Skin of body (tissue), 2 donors: Measurements from ENCODE around the gene ZNF512. TPM values are rescaled to one million over a fixed set of nuclear protein-coding genes. Genes with fewer than 3 reads are reported as not detected.
A peak's percentile ranks its signal among the peaks of the same experiment; 100 is the strongest.
"Not testable (repeated sequence)": the region's sequence is repeated elsewhere in the genome, so short reads cannot be mapped to it uniquely, and the experiment has no call there.

Experiments
- DNase-seq: peaks from one replicate; lab custom pipeline; 2025; lab: John Stamatoyannopoulos, UW
- total RNA-seq: library from RNA; depleted of rRNA; stranded (reverse); fragments of >200 nt; gene quantifications from one replicate; pipeline ENCODE4 v1.2.3, GENCODE V29; 2014

Gene ZNF512
- total RNA-seq, 1 donor from 2014 or later = 24.7 TPM

DNA sequence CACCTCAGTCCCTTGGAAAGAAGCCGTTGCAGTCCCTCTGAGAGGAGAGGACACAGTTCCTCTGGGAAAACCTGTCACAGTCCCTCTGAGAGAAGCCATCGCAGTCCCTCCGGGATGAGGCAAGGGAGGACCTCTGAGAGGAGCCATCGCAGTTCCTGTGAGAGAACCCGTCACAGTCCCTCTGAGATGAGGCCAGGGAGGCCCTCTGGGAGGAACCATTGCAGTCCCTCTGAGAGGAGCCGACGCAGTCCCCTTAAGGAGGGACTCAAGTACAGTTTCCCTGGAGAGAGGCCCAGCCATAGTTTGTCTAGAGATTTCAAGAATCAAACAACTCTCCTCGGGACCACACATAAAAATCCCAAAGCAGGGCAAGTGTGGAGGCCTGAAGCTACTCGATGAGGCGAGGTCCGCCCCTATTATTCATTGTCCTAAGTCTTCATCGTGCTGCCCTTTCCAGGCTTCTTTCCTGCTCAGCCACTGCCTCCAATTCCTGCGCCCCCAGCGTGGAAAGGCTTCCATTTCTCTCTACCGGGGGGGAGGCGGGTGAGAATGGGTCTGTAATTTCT is 630 bp upstream of the ZNF512 start:
- DNase-seq = no peak

DNA sequence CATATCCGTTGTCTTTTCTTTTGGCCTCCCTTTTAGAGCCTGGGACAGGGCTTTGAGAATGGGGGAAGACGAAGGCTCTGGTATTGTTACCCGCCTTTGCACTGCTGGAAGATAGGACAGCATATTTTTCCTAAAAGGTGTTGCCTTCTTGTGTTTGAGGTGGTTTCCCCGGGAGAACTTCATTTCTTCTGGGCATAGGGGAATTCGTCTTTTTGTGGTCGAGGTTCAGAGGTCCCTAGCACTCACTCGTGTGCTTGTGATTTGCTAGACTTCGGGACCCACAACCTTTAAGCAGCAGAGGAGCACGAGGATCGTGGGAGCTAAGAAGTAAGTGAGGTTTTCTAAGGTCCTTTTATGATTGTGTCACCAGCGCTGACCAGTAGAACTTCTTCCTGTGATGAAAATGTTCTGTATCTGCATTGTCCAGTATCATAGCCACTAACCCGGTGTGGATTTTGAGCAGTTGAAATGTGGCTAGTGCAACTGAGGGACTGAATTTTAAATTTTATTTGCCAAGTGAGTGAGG is 611 bp downstream of the ZNF512 start:
- DNase-seq = no peak

DNA sequence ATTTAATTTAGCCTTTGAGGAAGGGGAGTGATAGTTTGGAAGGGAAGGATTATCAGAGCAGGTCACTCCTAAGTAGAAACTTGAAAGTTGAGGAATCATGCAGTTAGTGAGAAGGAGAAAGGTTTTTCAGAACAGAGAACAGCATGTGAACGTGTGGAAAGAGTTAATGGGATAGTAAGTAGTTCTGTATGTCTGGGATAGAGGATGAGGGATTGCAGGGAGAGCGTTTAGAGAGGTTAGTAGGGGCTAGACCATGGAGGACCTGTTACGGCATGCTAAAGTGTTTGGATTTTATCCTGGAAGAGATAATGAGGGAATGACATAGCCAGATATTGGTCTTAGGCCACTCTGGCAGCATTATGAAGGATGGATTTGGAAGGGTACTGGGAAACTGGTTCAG is 1.8 kb downstream of the ZNF512 start:
- no peak for DNase-seq

- DNase-seq = no peak
Measured at GRCh38 chr2:27587025-27587424, 4.2 kb downstream of the ZNF512 start.

DNA sequence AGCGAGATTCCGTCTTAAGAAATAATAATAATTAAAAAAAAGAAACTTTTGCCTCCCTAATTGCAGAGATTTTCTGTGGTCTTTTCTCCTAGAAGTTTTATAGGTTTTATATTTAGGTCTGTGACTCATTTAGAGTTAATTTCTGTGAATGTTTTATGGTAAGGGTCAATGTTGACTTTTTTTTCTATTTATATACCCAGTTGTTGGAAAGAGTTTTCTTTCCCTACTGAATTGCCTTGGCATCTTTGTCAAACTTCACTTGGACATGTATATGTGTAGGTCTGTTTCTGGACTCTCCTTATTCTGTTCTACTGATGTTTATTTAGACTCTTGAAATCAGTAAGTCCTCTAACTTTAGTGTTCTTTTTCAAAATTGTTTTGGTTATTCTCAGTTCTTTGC is 5.5 kb downstream of the ZNF512 start:
- DNase-seq = no peak

DNA sequence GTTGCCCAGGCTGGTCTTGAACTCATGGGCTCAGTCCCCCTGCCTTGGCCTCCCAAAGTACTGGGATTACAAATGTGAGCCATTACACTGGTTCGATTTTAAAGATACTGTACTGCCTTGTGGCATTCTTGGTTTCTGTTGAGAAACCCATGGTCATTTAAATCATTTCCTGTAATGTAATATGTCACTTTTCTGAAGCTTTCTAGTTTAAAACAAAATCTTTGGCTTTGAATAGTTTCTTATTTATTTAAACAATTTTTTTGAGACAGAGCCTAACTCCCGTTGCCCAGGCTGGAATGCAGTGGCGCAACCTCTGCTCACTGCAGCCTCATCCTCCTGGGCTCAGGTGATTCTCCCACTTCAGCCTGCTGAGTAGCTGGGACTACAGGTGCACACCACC is 8.9 kb downstream of the ZNF512 start:
- DNase-seq = no peak

DNA sequence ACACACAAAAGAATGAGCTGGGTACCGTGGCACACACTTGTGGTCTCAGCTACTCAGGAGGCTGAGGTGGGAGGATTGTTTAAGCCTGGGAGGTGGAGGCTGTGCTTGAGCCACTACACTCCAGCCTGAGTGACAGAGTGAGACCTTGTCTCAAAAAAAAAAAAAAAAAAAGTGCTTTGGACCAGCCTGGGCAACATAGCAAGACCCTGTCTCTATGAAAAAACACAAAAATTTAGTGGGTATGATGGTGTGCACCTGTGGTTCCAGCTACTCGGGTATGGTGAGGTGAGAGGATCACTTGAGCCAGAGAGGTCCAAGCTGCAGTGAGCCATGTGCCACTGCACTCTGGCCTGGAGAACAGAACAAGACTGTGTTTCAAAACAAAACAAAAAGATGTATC is 10.4 kb downstream of the ZNF512 start:
- DNase-seq = no peak

DNA sequence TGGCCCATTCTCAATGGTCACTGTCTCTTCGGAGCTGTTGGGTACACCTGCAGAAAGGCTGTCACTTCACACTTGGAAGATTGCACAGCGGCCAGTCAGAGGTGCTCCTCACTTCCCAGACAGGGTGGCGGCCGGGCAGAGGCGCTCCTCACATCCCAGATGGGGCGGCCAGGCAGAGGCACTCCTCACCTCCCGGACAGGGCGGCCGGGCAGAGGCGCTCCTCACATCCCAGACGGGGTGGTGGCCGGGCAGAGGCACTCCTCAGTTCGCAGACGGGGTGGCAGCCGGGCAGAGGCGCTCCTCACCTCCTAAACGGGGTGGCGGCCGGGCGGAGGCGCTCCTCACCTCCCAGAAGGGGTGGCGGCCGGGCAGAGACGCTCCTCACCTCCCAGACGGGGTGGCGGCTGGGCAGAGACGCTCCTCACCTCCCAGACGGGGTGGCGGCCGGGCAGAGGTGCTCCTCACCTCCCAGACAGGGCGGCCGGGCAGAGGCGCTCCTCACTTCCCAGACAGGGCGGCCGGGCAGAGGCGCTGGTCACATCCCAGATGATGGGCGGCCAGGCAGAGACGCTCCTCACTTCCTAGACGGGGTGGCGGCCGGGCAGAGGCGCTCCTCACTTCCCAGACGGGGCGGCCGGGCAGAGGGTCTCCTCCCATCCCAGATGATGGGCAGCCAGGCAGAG is 11.3 kb downstream of the ZNF512 start:
- not testable (repeated sequence) for DNase-seq

- DNase-seq = not testable (repeated sequence)
Measured at GRCh38 chr2:27595412-27595811, 12.6 kb downstream of the ZNF512 start.

DNA sequence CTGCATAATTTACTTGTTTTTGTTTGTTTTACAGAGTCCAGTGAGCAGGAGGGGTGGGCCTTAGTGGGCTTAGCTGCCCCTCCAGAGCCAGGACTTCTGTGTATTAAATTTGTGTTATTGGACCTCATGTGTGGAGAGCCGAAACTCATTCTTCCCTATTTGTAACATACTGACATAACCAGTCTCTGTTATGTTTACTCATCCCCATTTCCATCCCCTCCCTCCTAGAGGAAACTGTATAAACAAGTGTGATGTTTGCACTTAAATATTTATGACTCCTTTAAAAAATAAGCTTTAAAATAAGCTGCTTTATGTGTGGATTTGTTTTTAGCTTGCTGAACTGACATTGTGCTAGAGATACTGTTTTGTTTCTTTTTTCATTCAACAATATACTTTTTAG is 13.8 kb downstream of the ZNF512 start:
- no peak for DNase-seq

- DNase-seq = no peak
Measured at GRCh38 chr2:27606611-27607010, 23.8 kb downstream of the ZNF512 start.

GRCh38 chr2:27613985-27614384 is 31.1 kb downstream of the ZNF512 start:
- DNase-seq = no peak

DNA sequence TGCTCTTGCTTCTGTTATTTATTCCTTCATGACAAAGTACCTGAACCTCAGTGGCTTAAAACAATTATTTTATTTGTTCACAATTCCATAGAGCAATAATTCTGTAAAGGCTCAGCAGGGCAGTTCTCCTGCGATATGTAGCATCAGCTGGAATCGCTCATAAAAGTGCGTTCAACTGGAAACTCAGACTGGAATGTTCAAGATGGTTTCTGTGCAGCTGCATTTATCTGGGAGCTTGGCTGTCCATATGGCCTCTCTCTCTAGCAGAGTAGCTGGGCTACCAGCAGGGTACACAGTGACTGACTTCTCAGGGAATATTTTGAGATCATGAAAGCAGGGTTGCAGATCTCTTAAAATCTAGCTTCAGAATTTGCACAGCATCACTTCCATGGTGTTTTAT is 32.5 kb downstream of the ZNF512 start:
- no peak for DNase-seq

- no peak for DNase-seq
Measured at GRCh38 chr2:27621524-27621923, 38.7 kb downstream of the ZNF512 start.

DNA sequence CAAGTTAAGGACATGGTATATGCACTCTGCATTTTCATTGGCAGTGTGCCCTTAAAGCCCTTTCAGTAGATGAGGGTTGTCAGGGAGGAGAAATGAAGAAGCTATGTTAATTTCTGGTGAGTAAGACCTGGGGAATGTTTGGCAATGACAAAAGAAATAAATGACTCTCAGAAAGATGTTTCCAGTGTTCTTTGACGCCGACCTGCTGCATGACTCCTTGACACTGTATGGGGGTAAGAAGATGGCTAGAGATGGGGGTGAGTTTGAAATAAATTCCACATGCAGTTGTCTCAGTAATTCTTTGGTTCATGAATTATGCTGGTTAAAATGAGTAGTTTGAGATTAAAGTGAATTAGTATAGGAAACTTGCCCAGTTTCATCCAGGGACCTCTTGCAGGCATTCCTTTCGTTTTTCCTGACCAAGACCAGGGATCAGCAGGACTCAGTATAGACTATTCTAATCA is 40.1 kb downstream of the ZNF512 start:
- DNase-seq = no peak

DNA sequence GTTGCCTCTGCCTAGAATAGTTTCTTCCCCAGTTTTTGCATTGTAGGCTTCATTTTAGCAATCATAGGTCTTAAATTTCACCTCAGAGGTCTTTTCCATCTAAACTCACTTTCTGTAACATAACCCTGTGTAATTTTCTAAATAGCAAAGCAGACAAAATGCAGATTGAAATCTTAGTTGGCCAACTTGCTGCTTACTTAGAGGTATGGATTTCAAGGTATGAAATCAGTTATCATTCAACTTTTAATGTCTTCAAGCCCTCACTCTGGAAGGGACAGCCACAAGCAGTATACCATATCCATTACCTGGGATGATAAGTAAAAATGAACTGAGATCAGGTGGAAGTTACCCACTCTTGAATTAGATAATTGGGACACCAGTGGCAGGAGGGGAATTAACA is 42.1 kb downstream of the ZNF512 start:
- DNase-seq = no peak

DNA sequence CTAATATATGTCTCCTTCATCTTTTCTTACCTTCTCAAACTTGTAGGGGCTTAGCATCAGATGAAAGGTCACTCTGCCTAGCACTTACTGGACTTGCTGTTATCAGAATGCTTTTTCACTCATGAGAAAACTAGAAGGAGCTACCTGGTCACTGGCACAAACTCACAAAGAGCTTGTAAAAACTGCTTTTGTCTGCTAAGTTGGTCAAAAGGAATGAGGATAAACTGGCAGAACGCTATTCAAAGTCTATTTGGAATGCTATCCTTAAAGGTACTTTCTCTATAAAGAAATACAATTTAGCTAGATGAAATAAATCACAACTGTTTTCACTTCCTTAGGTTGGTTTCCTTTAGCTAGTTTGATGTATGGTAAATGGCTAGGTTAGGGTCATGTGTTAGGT is 43.5 kb downstream of the ZNF512 start:
- not testable (repeated sequence) for DNase-seq

DNA sequence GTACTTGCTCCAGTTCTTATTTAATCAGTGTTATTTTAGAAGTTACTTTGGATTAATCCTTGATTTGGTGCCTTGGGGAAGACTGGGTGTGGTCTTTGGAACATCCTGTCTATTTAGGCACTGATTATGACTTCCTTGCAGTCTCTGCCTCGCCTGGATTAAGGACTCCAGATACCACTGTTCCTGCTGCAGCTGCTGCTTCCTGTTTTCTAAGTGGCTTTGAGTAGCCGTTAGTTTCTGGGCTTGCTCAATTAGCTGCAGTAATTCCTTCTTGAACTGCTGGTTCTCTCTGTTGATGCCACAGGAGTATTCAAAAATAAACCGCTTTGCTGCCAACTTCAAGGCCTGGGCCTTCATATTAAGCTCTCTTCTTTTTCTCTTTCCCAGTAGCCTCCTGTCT is 44.1 kb downstream of the ZNF512 start:
- DNase-seq = not testable (repeated sequence)

- DNase-seq = no peak
Measured at GRCh38 chr2:27627963-27628766, 45.3 kb downstream of the ZNF512 start.

DNA sequence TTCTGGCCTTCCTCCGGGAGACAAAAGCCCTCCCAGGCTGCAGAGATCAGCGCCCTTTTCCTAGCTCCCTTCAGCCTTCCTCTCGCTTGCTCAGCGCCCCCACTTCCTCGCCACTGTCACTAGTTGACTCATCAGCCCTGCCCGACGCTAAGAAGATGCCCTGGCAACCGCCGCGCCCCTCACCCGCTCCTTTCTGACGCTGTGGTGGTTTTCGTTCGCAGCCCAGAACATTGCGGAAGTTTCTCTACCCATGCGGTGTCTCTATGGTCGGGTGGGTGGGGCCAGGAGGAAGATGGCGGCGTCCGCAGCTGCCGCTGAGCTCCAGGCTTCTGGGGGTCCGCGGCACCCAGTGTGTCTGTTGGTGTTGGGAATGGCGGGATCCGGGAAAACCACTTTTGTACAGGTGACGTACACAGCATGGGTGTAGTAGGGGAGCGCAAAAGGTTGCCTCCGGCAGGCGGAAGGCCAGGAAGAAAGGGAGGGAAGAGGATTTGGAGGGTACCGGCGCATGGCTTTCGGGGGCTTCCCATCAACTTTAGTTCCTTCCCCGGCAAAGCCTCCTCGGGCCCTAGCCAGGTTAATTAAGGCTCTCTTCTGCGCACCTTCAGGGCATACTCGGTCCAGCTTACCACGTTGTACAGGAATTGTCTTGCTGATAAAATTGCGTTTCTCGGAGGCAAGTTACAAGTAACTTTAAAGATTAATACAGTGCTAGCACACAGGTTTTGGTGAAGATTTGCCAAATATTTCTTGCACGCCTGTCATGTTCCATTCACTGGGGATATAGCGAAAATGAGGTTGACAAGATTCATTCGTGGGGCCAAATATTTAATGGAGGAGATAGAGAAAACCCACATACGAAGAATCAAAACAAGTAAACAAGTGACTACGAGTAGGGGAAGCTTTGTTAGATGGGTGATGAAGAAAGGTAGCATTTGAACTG is 46.2 kb downstream of the ZNF512 start, which contains the start of the genes CCDC121 and GPN1:
Gene CCDC121 (minus strand): TSS at position 246 of the 943 bp plus-strand sequence. CDS start 1,213 bp downstream, outside the sequence.
Gene GPN1 (plus strand): TSS at position 284 of the 943 bp plus-strand sequence. CDS start 9 bp downstream, at position 293.
- peak; percentile 72 for DNase-seq

GRCh38 chr2:27630257-27630656 is 47.4 kb downstream of the ZNF512 start:
- DNase-seq = not testable (repeated sequence)
